DMS153 treated with DMSO at 0.1 percent for 48 hours (cell line): ENCODE results near the gene RRN3.
"Not testable (repeated sequence)": the region's sequence is repeated elsewhere in the genome, so short reads cannot be mapped to it uniquely, and the experiment has no call there.

Experiments
- DNase-seq: peaks from one replicate; lab custom pipeline; 2025; ENCODE audit not compliant: unreplicated experiment; lab: John Stamatoyannopoulos, UW

RRN3 gene

GRCh38 chr16:15099366-15099909 lies 5.4 kb upstream of the RRN3 start:
- DNase-seq: not testable (repeated sequence)

- not testable (repeated sequence) for DNase-seq
Observed at GRCh38 chr16:15096583-15096972, 2.5 kb upstream of the RRN3 start.

GRCh38 chr16:15093571-15093954 lies 509 bp downstream of the RRN3 start:
- not testable (repeated sequence) for DNase-seq

- DNase-seq: not testable (repeated sequence)
Observed at GRCh38 chr16:15090663-15091269, 3.3 kb downstream of the RRN3 start.

- not testable (repeated sequence) for DNase-seq
Observed at GRCh38 chr16:15082788-15083187, 11.3 kb downstream of the RRN3 start.

GRCh38 chr16:15080883-15081282 lies 13.2 kb downstream of the RRN3 start:
- DNase-seq: not testable (repeated sequence)

- DNase-seq: not testable (repeated sequence)
Observed at GRCh38 chr16:15076161-15076560, 17.9 kb downstream of the RRN3 start.

GRCh38 chr16:15073101-15073500 lies 21.0 kb downstream of the RRN3 start:
- DNase-seq: no peak

- DNase-seq: not testable (repeated sequence)
Observed at GRCh38 chr16:15071916-15072769, 21.9 kb downstream of the RRN3 start.

GRCh38 chr16:15071013-15071412 lies 23.1 kb downstream of the RRN3 start:
- not testable (repeated sequence) for DNase-seq

- not testable (repeated sequence) for DNase-seq
Observed at GRCh38 chr16:15066690-15067089, 27.4 kb downstream of the RRN3 start.

- not testable (repeated sequence) for DNase-seq
Observed at GRCh38 chr16:15065961-15066360, 28.1 kb downstream of the RRN3 start.

GRCh38 chr16:15062085-15062810 lies 31.8 kb downstream of the RRN3 start:
- not testable (repeated sequence) for DNase-seq

- DNase-seq: no peak
Observed at GRCh38 chr16:15059324-15059723, 34.7 kb downstream of the RRN3 start.

- DNase-seq: no peak
Observed at GRCh38 chr16:15057681-15058417, 36.2 kb downstream of the RRN3 start.

- no peak for DNase-seq
Observed at GRCh38 chr16:15055141-15056053, 38.7 kb downstream of the RRN3 start.

- DNase-seq: no peak
Observed at GRCh38 chr16:15054357-15055140, 39.5 kb downstream of the RRN3 start.

GRCh38 chr16:15053904-15054303 lies 40.2 kb downstream of the RRN3 start:
- no peak for DNase-seq
